ENCODE data around the gene MAGEB5.
"Not testable (repeated sequence)": the region's sequence is repeated elsewhere in the genome, so short reads cannot be mapped to it uniquely, and the experiment has no call there.

The MAGEB5 gene, protein sequence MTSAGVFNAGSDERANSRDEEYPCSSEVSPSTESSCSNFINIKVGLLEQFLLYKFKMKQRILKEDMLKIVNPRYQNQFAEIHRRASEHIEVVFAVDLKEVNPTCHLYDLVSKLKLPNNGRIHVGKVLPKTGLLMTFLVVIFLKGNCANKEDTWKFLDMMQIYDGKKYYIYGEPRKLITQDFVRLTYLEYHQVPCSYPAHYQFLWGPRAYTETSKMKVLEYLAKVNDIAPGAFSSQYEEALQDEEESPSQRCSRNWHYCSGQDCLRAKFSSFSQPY

DNA sequence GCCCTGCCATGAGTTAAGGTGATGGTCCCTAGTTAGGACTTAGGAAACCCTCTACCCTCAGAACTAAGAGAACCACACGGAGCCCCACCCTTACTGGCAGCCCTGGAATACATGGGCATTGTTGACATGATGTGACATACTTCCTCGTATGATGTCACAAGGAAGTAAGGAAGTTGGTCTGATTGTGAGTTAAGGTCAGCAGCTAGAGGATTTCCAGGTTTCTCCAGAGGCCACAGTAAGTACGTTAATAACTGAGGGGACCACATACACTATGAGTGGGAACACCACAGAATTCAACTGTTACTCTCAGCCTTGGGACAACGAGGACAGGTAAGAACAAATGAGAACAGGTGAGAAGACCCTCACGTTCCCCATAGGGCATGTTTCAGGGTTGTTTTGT, at the start of gene MAGEB5:
Gene MAGEB5, plus strand, starts transcription at position 301 of the 400 bp plus-strand sequence. CDS start 1,133 bp downstream, outside the sequence.
- no peak for DNase-seq (ENCODE audit: low read depth in 3 of 3)

DNA sequence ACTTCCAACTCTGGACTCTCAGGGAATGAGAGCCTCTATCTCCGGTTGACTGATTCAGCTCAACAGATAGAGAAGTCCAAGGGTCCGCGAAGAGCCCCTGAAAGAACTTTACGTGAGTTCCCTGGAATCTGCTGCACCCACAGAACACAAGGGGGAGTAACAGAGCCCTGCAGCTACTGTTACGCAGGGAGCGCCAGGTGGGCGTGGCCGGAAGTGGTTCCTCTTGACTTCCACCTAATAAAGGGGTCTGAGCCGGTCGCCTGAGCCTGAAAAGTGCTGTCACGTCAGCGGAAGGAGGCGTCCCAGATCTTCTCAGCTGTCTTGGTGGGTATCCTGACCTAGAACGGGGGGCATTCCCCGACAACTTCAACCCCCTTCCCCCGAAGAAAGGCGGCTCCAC, 23.8 kb upstream of the MAGEB5 start, which contains the start of gene MAGEB6:
Gene MAGEB6, plus strand, starts transcription at position 237 of the 400 bp plus-strand sequence. CDS start 1,407 bp downstream, outside the sequence.
- no peak for DNase-seq (ENCODE audit: low read depth in 3 of 3)

DNA sequence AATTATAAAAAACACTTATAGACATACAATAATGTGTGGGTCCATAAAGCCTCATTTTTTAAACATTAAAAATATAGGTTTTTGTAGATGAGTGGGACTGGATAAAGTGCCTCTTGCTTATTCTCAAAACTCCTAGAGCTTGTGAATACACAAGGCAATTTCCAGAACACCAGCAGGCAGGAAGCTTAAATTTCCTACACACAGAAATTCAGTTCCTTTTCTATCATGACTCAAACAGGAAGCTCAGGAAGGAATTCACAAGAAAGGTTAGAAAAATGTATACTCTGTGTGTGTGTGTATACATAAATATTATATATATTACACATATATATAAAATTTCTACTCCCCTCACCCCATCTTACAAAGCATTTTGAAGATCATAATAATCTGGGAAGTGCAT, 12.4 kb upstream of the MAGEB5 start:
- no peak for DNase-seq (ENCODE audit: low read depth in 3 of 3)

DNA sequence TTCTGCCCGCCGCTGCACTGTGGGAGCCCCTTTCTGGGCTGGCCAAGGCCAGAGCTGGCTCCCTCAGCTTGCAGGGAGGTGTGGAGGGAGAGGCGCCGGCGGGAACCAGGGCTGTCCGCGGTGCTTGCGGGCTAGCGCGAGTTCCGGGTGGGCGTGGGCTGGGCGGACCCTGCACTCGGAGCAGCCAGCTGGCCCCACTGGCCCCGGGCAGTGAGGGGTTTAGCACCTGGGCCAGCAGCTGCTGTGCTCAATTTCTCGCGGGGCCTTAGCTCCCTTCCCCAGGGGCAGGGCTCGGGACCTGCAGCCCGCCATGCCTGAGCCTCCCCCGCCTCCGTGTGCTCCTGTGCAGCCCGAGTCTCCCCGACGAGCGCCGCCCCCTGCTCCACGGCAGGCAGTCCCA, 11.3 kb upstream of the MAGEB5 start:
- not testable (repeated sequence) for DNase-seq (ENCODE audit: low read depth in 3 of 3)

DNA sequence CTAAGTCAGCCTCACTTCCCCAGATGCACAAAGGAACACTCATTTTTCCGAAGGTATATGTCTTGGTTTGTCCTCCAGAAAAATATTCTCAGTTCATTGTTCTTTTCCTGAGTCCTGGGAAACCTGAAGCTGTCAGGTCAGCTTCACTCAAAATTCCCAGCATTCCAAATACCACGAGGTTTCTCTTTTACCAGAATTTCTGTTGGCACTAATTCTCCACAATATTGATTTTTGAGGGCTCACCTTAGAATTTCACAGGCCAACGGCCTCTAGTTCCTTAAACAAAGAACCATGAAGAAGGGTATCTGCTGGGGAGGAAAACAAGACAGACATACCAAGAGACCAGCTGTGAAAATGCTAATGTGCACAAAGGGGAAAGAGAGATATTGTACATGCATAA, 8.0 kb upstream of the MAGEB5 start:
- no peak for DNase-seq (ENCODE audit: low read depth in 3 of 3)

DNA sequence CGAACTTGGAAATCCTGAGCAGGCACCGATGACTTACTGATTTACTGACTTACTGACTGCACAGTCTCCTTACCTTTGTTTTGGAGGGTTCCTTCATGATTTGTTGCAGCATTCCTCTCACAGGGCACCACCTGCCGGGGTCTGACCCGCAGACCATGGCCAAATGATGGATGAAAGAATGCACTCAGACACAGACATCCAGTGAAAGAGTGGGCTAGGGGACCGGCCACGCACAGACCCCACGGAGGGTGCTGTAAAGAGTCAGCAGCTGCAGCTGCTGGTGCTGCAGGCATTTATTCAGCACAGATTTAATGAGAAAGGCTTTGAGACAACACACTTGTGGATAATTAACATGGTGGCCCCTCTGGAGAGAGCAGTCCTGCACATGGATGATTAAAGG, 3.4 kb downstream of the MAGEB5 start:
- no peak for DNase-seq (ENCODE audit: low read depth in 3 of 3)

DNA sequence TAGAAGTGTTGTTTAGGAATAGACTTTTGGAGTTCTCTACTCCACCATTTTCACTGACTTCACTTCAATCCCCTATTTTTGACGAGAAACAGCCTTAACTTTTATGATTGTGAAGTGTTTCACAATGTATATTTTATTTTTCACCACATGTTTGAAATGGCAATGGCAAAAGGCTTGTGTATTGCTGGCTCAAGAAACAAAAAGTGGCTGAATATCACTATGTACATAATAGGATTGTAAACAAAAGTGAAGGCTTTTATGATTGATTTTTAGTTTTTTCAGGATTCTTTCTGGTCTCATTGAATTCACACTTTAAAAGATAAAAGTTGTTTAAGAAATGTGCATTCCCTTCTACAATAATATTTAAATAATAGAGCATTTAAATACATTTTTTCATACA, 18.2 kb downstream of the MAGEB5 start:
- DNase-seq (ENCODE audit: low read depth in 3 of 3) = no peak

DNA sequence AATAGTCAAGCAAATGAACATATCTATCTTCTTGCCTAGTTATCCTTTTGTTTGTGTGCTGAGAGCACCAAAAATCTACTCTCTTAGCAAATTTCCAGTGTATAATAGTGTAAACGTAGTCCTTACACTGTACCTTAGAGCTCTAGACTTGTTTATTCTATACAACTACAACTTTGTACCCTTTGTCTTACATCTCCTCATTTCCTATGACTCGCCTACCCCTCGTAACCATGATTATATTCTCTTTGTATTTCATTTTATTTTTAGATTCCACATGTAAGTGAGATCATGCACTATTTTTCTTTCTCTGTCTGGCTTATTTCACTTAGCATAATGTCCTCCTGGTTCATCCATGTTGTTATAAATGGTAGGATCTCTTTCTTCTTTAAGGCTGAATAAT, 37.6 kb downstream of the MAGEB5 start:
- no peak for DNase-seq (ENCODE audit: low read depth in 3 of 3)

DNA sequence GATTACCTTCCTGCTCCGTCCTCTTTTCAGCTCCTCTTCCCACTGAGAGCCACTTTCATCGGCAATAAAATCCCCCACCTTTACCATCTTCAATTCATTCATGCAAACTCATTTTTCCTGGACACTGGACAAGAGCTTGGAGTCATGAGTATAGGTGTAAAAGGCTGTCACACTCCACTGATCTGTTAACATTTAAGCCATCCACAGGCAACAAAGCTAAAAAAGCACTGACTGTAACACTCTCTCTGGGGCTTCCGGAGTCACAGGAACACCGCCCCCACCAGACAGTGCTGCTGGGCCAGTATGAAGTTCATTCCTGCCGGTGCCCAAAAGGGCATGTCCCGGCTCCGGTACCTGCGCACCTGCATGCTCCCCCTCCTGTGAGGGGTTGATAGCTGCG, 38.5 kb downstream of the MAGEB5 start:
- DNase-seq (ENCODE audit: low read depth in 3 of 3) = no peak

DNA sequence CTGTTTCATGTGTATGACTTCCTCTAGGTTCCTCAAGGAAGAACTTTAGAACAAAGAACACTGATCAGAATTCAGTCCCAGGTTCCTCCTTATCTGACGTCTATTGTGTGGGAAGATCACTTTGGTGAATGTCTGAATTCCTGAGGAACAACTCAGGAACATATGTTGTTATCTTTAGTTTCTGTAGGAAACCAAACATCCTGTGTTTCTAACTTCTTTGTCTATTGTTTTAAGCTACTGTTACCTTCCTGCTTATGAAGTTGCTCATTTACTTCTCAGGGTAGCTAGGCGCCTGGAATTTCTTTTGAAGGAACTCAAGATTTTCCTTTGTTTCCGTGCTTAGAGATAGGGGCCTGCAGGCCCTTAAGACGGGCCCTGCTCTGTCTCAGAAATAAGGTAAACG, 46.2 kb downstream of the MAGEB5 start:
- DNase-seq (ENCODE audit: low read depth in 3 of 3) = no peak
